ENCODE data around the gene UNC5CL.

- TF ChIP-seq RAD51 (IDR thresholded peaks at IDR 0.05; ENCODE audit: borderline replicate concordance, low read depth) (no peak), HCFC1 (IDR thresholded peaks at IDR 0.05; ENCODE audit: low read depth, low read length) (no peak), NFRKB (IDR thresholded peaks at IDR 0.05; ENCODE audit: low read depth) (no peak), CTCF (IDR thresholded peaks at IDR 0.05 in 2 of 3, conservative IDR thresholded peaks at IDR 0.05 in 1 of 3; ENCODE audit: insufficient read depth in 2 of 3, low read depth in 1 of 3, low read length in 3 of 3) (no peak), TAF1 (IDR thresholded peaks at IDR 0.05; ENCODE audit: control insufficient read depth, extremely low read depth, insufficient read depth, low read length, severe bottlenecking) (no peak), EP300 (IDR thresholded peaks at IDR 0.05; ENCODE audit: low read length) (no peak)
Observed at GRCh38 chr6:41049955-41050354, 10.9 kb upstream of the UNC5CL start.

Data from K562 (cell line).